Rectal smooth muscle tissue (tissue), 1 donor: ENCODE data around the gene TCF4.
A peak's percentile ranks its signal among the peaks of the same experiment; 100 is the strongest.

Experiments used
- H3K27ac ChIP-seq: one replicate; pipeline ENCODE4 v1.7.0; 2013; ENCODE audit warnings: low read depth, low read length, inconsistent platforms
- H3K27me3 ChIP-seq: one replicate; pipeline ENCODE4 v1.7.0; 2013; ENCODE audit warnings: low read length; ENCODE audit not compliant: control insufficient read depth, insufficient read depth
- H3K36me3 ChIP-seq: one replicate; pipeline ENCODE4 v1.7.0; 2013; ENCODE audit warnings: low read length; ENCODE audit not compliant: control insufficient read depth, insufficient read depth
- H3K4me1 ChIP-seq: one replicate; pipeline ENCODE4 v1.7.0; 2013; ENCODE audit warnings: low read length; ENCODE audit not compliant: control insufficient read depth, insufficient read depth
- H3K4me3 ChIP-seq: one replicate; pipeline ENCODE4 v1.7.0; 2013; ENCODE audit warnings: low read length
- H3K9ac ChIP-seq: one replicate; pipeline ENCODE4 v1.7.0; 2013; ENCODE audit warnings: low read length

The TCF4 gene

GRCh38 chr18:55551227-55551626, 36.8 kb downstream of the TCF4 start:
- Histone ChIP-seq H3K4me1 (peaks cover 5% of the 10 kb centered on the region), H3K36me3 (no peaks in the 10 kb centered on the region), H3K27me3 (no peaks in the 10 kb centered on the region), H3K4me3 (no peak overlapping the region), H3K9ac (no peak overlapping the region), H3K27ac (no peak overlapping the region)

- H3K4me1 ChIP-seq, result peaks cover 5% of the 10 kb centered on the region
- H3K27ac ChIP-seq, result no peak overlapping the region
- H3K36me3 ChIP-seq, result no peaks in the 10 kb centered on the region
- no peaks in the 10 kb centered on the region for H3K27me3 ChIP-seq
- no peak overlapping the region for H3K4me3 ChIP-seq
- no peak overlapping the region for H3K9ac ChIP-seq
These were observed 37.5 kb downstream of the TCF4 start for GRCh38 chr18:55550471-55550870.

GRCh38 chr18:55549474-55550104, 38.4 kb downstream of the TCF4 start:
- Histone ChIP-seq H3K4me1 (peaks cover 5% of the 10 kb centered on the region), H3K27me3 (no peaks in the 10 kb centered on the region), H3K9ac (no peak overlapping the region), H3K36me3 (no peaks in the 10 kb centered on the region), H3K27ac (no peak overlapping the region), H3K4me3 (no peak overlapping the region)

GRCh38 chr18:55547705-55548056, 40.3 kb downstream of the TCF4 start:
- no peaks in the 10 kb centered on the region for H3K36me3 ChIP-seq
- H3K4me1 ChIP-seq, result peaks cover 5% of the 10 kb centered on the region
- H3K27ac ChIP-seq, result no peak overlapping the region
- H3K9ac ChIP-seq, result no peak overlapping the region
- no peaks in the 10 kb centered on the region for H3K27me3 ChIP-seq
- no peak overlapping the region for H3K4me3 ChIP-seq

GRCh38 chr18:55546851-55547704, 40.9 kb downstream of the TCF4 start:
- peak overlapping the region; percentile 21 for H3K27ac ChIP-seq
- H3K9ac ChIP-seq, result no peak overlapping the region
- no peaks in the 10 kb centered on the region for H3K27me3 ChIP-seq
- peaks cover 5% of the 10 kb centered on the region for H3K4me1 ChIP-seq
- no peaks in the 10 kb centered on the region for H3K36me3 ChIP-seq
- H3K4me3 ChIP-seq, result peak overlapping the region; percentile 32

GRCh38 chr18:55544014-55544413, 44.0 kb downstream of the TCF4 start:
- peaks cover 5% of the 10 kb centered on the region for H3K4me1 ChIP-seq
- H3K36me3 ChIP-seq, result no peaks in the 10 kb centered on the region
- H3K27me3 ChIP-seq, result no peaks in the 10 kb centered on the region
- H3K9ac ChIP-seq, result no peak overlapping the region
- H3K27ac ChIP-seq, result no peak overlapping the region
- no peak overlapping the region for H3K4me3 ChIP-seq

GRCh38 chr18:55543130-55543704, 44.8 kb downstream of the TCF4 start:
- no peak overlapping the region for H3K9ac ChIP-seq
- H3K4me1 ChIP-seq, result peaks cover 5% of the 10 kb centered on the region
- no peaks in the 10 kb centered on the region for H3K36me3 ChIP-seq
- H3K27me3 ChIP-seq, result no peaks in the 10 kb centered on the region
- no peak overlapping the region for H3K27ac ChIP-seq
- H3K4me3 ChIP-seq, result no peak overlapping the region

- Histone ChIP-seq H3K4me3 (no peak overlapping the region), H3K4me1 (no peaks in the 10 kb centered on the region), H3K9ac (no peak overlapping the region), H3K27me3 (no peaks in the 10 kb centered on the region), H3K36me3 (no peaks in the 10 kb centered on the region), H3K27ac (no peak overlapping the region)
These were observed 46.4 kb downstream of the TCF4 start for GRCh38 chr18:55541571-55541970.

GRCh38 chr18:55539240-55539639, 48.8 kb downstream of the TCF4 start:
- H3K4me1 ChIP-seq, result no peaks in the 10 kb centered on the region
- H3K4me3 ChIP-seq, result no peak overlapping the region
- no peak overlapping the region for H3K9ac ChIP-seq
- H3K36me3 ChIP-seq, result no peaks in the 10 kb centered on the region
- H3K27ac ChIP-seq, result no peak overlapping the region
- no peaks in the 10 kb centered on the region for H3K27me3 ChIP-seq

GRCh38 chr18:55534996-55535395, 53.0 kb downstream of the TCF4 start:
- Histone ChIP-seq H3K4me3 (no peak overlapping the region), H3K9ac (no peak overlapping the region), H3K4me1 (no peaks in the 10 kb centered on the region), H3K36me3 (no peaks in the 10 kb centered on the region), H3K27me3 (no peaks in the 10 kb centered on the region), H3K27ac (peak overlapping the region; percentile 15)

GRCh38 chr18:55534547-55534946, 53.4 kb downstream of the TCF4 start:
- no peaks in the 10 kb centered on the region for H3K27me3 ChIP-seq
- no peak overlapping the region for H3K4me3 ChIP-seq
- H3K4me1 ChIP-seq, result no peaks in the 10 kb centered on the region
- H3K27ac ChIP-seq, result peak overlapping the region; percentile 15
- no peaks in the 10 kb centered on the region for H3K36me3 ChIP-seq
- H3K9ac ChIP-seq, result no peak overlapping the region

- Histone ChIP-seq H3K27me3 (no peaks in the 10 kb centered on the region), H3K4me3 (no peak overlapping the region), H3K4me1 (no peaks in the 10 kb centered on the region), H3K36me3 (no peaks in the 10 kb centered on the region), H3K27ac (no peak overlapping the region), H3K9ac (no peak overlapping the region)
These were observed 57.8 kb downstream of the TCF4 start for GRCh38 chr18:55530166-55530565.
